H1 (cell line): ENCODE results near the gene MED29. TPM values are rescaled to one million over a fixed set of nuclear protein-coding genes. Genes with fewer than 3 reads are reported as not detected.

Experiments used
- CTCF ChIA-PET: fragments of 300-600 bp; sonication (Branson Sonifier 250); formaldehyde crosslinking; loops from one replicate; lab custom pipeline; 2021; ENCODE audit not compliant: partially characterized antibody; lab: Charles Lee
- POLR2A ChIA-PET: fragments of 300-600 bp; sonication (Branson Sonifier 250); formaldehyde crosslinking; loops from one replicate; lab custom pipeline; 2021; ENCODE audit warnings: inconsistent platforms; ENCODE audit not compliant: partially characterized antibody; lab: Charles Lee
- DNase-seq, 2 experiments: peaks; one replicate each; pipeline versions ENCODE4 v3.0.0 to v3.0.0-alpha.2; 2010 to 2022; ENCODE audit warnings: low spot score in 2 of 2, low read depth in 1 of 2, mixed read lengths in 1 of 2
- FAIRE-seq: peaks from 2 replicates; lab custom pipeline; 2011; peaks lifted over from hg19 to GRCh38; lab: Jason Lieb, UNC
- H2AFZ ChIP-seq: 2 replicates; pipeline ENCODE4 v1.8.1; 2012; ENCODE audit warnings: low read length, inconsistent platforms
- H2AK5ac ChIP-seq: 2 replicates; pipeline ENCODE4 v1.6.1; 2013; ENCODE audit warnings: low read depth, low read length
- H2BK120ac ChIP-seq: replicated peaks from 2 replicates; pipeline ENCODE3; 2013; ENCODE audit warnings: low read depth, low read length, inconsistent platforms
- H2BK12ac ChIP-seq: 2 replicates; pipeline ENCODE4 v1.6.1; 2013; ENCODE audit warnings: low read depth, low read length
- H2BK15ac ChIP-seq: 2 replicates; pipeline ENCODE4 v1.6.1; 2013; ENCODE audit warnings: low read length
- H2BK20ac ChIP-seq: 2 replicates; pipeline ENCODE4 v1.6.1; 2013; ENCODE audit warnings: low read length
- H2BK5ac ChIP-seq: 2 replicates; pipeline ENCODE4 v1.6.1; 2013; ENCODE audit warnings: low read depth, low read length
- H3K14ac ChIP-seq: 2 replicates; pipeline ENCODE4 v1.6.1; 2013; ENCODE audit warnings: inconsistent platforms; ENCODE audit not compliant: insufficient read length
- H3K18ac ChIP-seq: 2 replicates; pipeline ENCODE4 v1.6.1; 2013; ENCODE audit warnings: low read length; ENCODE audit errors: extremely low read depth
- H3K23ac ChIP-seq: 2 replicates; pipeline ENCODE4 v1.6.1; 2013; ENCODE audit warnings: inconsistent platforms; ENCODE audit not compliant: insufficient read length
- H3K23me2 ChIP-seq: 2 replicates; pipeline ENCODE4 v1.6.1; 2013; ENCODE audit warnings: low read depth, low read length
- H3K27ac ChIP-seq: 2 replicates; pipeline ENCODE4 v1.6.1; 2011; ENCODE audit warnings: low read depth, low read length, inconsistent platforms
- H3K27me3 ChIP-seq, 4 experiments: replicated peaks in 1 of 4; 1 replicate in 1 of 4; 2 replicates in 3 of 4; pipeline versions ENCODE4 v1.6.1 to v1.8.1; 2011 to 2013; ENCODE audit warnings: low read length in 3 of 4, mild to moderate bottlenecking in 3 of 4, inconsistent platforms in 2 of 4, mixed read lengths in 2 of 4, moderate library complexity in 1 of 4; ENCODE audit not compliant: control insufficient read depth in 3 of 4, insufficient read depth in 3 of 4; ENCODE audit errors: extremely low read depth in 1 of 4
- H3K36me3 ChIP-seq, 4 experiments: 2 replicates each; pipeline versions ENCODE4 v1.6.1 to v1.8.1; 2011 to 2013; ENCODE audit warnings: mild to moderate bottlenecking in 4 of 4, low read length in 3 of 4, moderate library complexity in 2 of 4, control low read depth in 1 of 4, inconsistent platforms in 1 of 4; ENCODE audit not compliant: insufficient read depth in 4 of 4, control insufficient read depth in 2 of 4
- H3K4ac ChIP-seq: replicated peaks from 2 replicates; pipeline ENCODE3; 2013; ENCODE audit warnings: low read length, low read depth, mixed read lengths, inconsistent platforms; ENCODE audit not compliant: insufficient read length
- H3K4me1 ChIP-seq, 4 experiments: replicated peaks in 1 of 4; 1 replicate in 1 of 4; 2 replicates in 3 of 4; pipeline versions ENCODE4 v1.6.1 to v1.8.1; 2011 to 2013; ENCODE audit warnings: low read length in 3 of 4, inconsistent platforms in 2 of 4, mixed read lengths in 1 of 4; ENCODE audit not compliant: insufficient read depth in 4 of 4, control insufficient read depth in 3 of 4
- H3K4me2 ChIP-seq, 2 experiments: 2 replicates each; pipeline versions ENCODE4 v1.6.1 to v1.8.1; 2011 to 2013; ENCODE audit warnings: low read depth in 2 of 2, low read length in 2 of 2, control low read depth in 1 of 2, inconsistent platforms in 1 of 2, mild to moderate bottlenecking in 1 of 2; ENCODE audit not compliant: insufficient read depth in 1 of 2
- H3K4me3 ChIP-seq, 4 experiments: fragments of 200-600, 300-600 bp in 1 of 4; sonication (generic), shearing (Covaris generic), sonication (Bioruptor Twin) in 1 of 4; 2 replicates each; pipeline versions ENCODE4 v1.5.1 to v1.8.1; 2011 to 2016; ENCODE audit warnings: low read length in 4 of 4, low read depth in 3 of 4, control low read depth in 2 of 4, inconsistent platforms in 2 of 4, mild to moderate bottlenecking in 2 of 4, mixed read lengths in 1 of 4, moderate library complexity in 1 of 4; ENCODE audit not compliant: insufficient read depth in 2 of 4; ENCODE audit errors: extremely low read depth in 1 of 4
- H3K56ac ChIP-seq: replicated peaks from 2 replicates; pipeline ENCODE3; 2013; ENCODE audit warnings: low read depth, mild to moderate bottlenecking, mixed read lengths, low read length, inconsistent platforms; ENCODE audit not compliant: insufficient read length
- H3K79me1 ChIP-seq: 2 replicates; pipeline ENCODE4 v1.6.1; 2013; ENCODE audit warnings: low read depth, low read length, control low read depth
- H3K79me2 ChIP-seq, 2 experiments: 2 replicates each; pipeline versions ENCODE4 v1.6.1 to v1.8.1; 2012 to 2013; ENCODE audit warnings: low read length in 2 of 2, mild to moderate bottlenecking in 2 of 2, inconsistent platforms in 1 of 2; ENCODE audit not compliant: insufficient read depth in 2 of 2, control insufficient read depth in 1 of 2
- H3K9ac ChIP-seq, 4 experiments: replicated peaks in 1 of 4; 1 replicate in 1 of 4; 2 replicates in 3 of 4; pipeline versions ENCODE4 v1.6.1 to v1.8.1; 2011 to 2013; ENCODE audit warnings: low read depth in 3 of 4, low read length in 3 of 4, control low read depth in 2 of 4, mild to moderate bottlenecking in 2 of 4, moderate library complexity in 2 of 4, inconsistent platforms in 1 of 4; ENCODE audit errors: extremely low read depth in 1 of 4
- H3K9me3 ChIP-seq, 2 experiments: 2 replicates each; pipeline versions ENCODE4 v1.6.1 to v1.8.1; 2012 to 2013; ENCODE audit warnings: mild to moderate bottlenecking in 2 of 2, moderate library complexity in 2 of 2, control low read depth in 1 of 2, inconsistent platforms in 1 of 2, low read depth in 1 of 2, low read length in 1 of 2, mixed read lengths in 1 of 2; ENCODE audit not compliant: insufficient read depth in 2 of 2
- H4K20me1 ChIP-seq, 2 experiments: replicated peaks in 1 of 2; 2 replicates each; pipeline versions ENCODE3 to v1.8.1; 2011 to 2013; ENCODE audit warnings: inconsistent platforms in 2 of 2, low read length in 2 of 2, mild to moderate bottlenecking in 1 of 2; ENCODE audit not compliant: insufficient read depth in 2 of 2, control insufficient read depth in 1 of 2
- H4K5ac ChIP-seq: 2 replicates; pipeline ENCODE4 v1.6.1; 2013; ENCODE audit warnings: low read length, low read depth, mixed read lengths, inconsistent platforms; ENCODE audit not compliant: insufficient read length
- H4K8ac ChIP-seq: 2 replicates; pipeline ENCODE4 v1.8.0; 2013; ENCODE audit warnings: mild to moderate bottlenecking, moderate library complexity, low read length, inconsistent platforms; ENCODE audit not compliant: insufficient read depth; ENCODE audit errors: extremely low read depth
- H4K91ac ChIP-seq: replicated peaks from 2 replicates; pipeline ENCODE3; 2013; ENCODE audit warnings: low read length, mixed read lengths, inconsistent platforms; ENCODE audit not compliant: insufficient read length
- CHD1 ChIP-seq: IDR thresholded peaks from 2 replicates; pipeline ENCODE4 v1.6.1; 2012; ENCODE audit warnings: low read depth, low read length, improper control_type of control experiment
- CTBP2 ChIP-seq: IDR thresholded peaks from 2 replicates; pipeline ENCODE4 v1.7.0; 2011; ENCODE audit warnings: borderline replicate concordance, mild to moderate bottlenecking, moderate library complexity, mixed read lengths, low read length; ENCODE audit not compliant: insufficient read depth, insufficient read length
- EGR1 ChIP-seq: IDR thresholded peaks from 2 replicates; pipeline ENCODE4 v1.6.1; 2011; ENCODE audit warnings: low read depth, low read length, borderline replicate concordance
- GABPA ChIP-seq: IDR thresholded peaks from 2 replicates; pipeline ENCODE4 v1.6.1; 2011; ENCODE audit warnings: mild to moderate bottlenecking, low read length, moderate library complexity, borderline replicate concordance; ENCODE audit not compliant: insufficient read depth
- POLR2AphosphoS5 ChIP-seq: IDR thresholded peaks from 2 replicates; pipeline ENCODE4 v1.6.1; 2011; ENCODE audit warnings: low read depth, low read length
- POU5F1 ChIP-seq: IDR thresholded peaks from 2 replicates; pipeline ENCODE4 v1.6.1; 2011; ENCODE audit warnings: low read depth, mild to moderate bottlenecking, low read length, moderate library complexity
- RBBP5 ChIP-seq: IDR thresholded peaks from 2 replicates; pipeline ENCODE4 v1.7.1; 2012; ENCODE audit warnings: low read depth, mild to moderate bottlenecking, inconsistent platforms, low read length, moderate library complexity, borderline replicate concordance
- SAP30 ChIP-seq: fragments of 300-600 bp; sonication (generic); IDR thresholded peaks from 2 replicates; pipeline ENCODE4 v1.7.1; 2012; ENCODE audit warnings: low read length, moderate library complexity, mild to moderate bottlenecking, inconsistent platforms; ENCODE audit not compliant: insufficient read depth, insufficient replicate concordance
- SIN3A ChIP-seq, 2 experiments: IDR thresholded peaks in 1 of 2; conservative IDR thresholded peaks in 1 of 2; 2 replicates each; pipeline ENCODE4 v1.6.1; 2011 to 2012; ENCODE audit warnings: low read length in 2 of 2, improper control_type of control experiment in 1 of 2, low read depth in 1 of 2, mild to moderate bottlenecking in 1 of 2
- TEAD4 ChIP-seq: IDR thresholded peaks from 2 replicates; pipeline ENCODE4 v1.6.1; 2012; ENCODE audit warnings: low read depth, low read length, inconsistent platforms, mixed read lengths
- WGBS, 2 experiments: shearing (Covaris generic) in 1 of 2; methylation state at CpG; one replicate each; pipeline versions ENCODE4 v1.1.6 to v1.1.7; 2013 to 2015; ENCODE audit warnings: low lambda C conversion rate in 2 of 2, mixed read lengths in 2 of 2, inconsistent platforms in 1 of 2, low coverage in 1 of 2, missing lambda C conversion rate in 1 of 2; ENCODE audit not compliant: insufficient replicate concordance in 2 of 2, insufficient coverage in 1 of 2, insufficient read length in 1 of 2; ENCODE audit errors: extremely low coverage in 1 of 2, missing lambda C conversion rate in 1 of 2; 5-methylcytosine and 5-hydroxymethylcytosine counted together
- polyA plus RNA-seq, 7 experiments: library from polyadenylated mRNA; depleted of rRNA in 3 of 7; stranded (reverse) in 5 of 7; unstranded in 2 of 7; fragments of >200 nt in 5 of 7; fragments of 200-250 nt in 2 of 7; gene quantifications; 1 replicate in 5 of 7; 2 replicates in 1 of 7; 4 replicates in 1 of 7; pipeline versions ENCODE4 v1.2.1 to v1.2.3, GENCODE V29; 2011 to 2013; ENCODE audit warnings: missing spikeins in 2 of 7, mixed read lengths in 2 of 7
- total RNA-seq: library from RNA; stranded (reverse); fragmentation: NEBNext Ultra II Directional; extraction: Animal tissue kit (Norgen Biotek cat#: 25700); gene quantifications from 2 replicates; pipeline ENCODE4 v1.2.1, GENCODE V29; 2021

MED29 gene
- total and polyA plus RNA-seq, 2 of the 8 experiments (the other 6 are each of a cell fraction or from before 2014, with no cell fraction given), result 31.1 to 52.5 TPM

GRCh38 chr19:39413272-39413910 lies 22.2 kb downstream of the MED29 start:
- FAIRE-seq (no peak), DNase-seq (peak in 1 of 2 experiments; percentile 72)
- Histone ChIP-seq H2AFZ (no peak overlapping the region), H2AK5ac (0 out of 2 replicates have a peak overlapping the region, but pooled peaks have one; percentile 39), H4K5ac (peak overlapping the region; percentile 70), H4K91ac (peak overlapping the region; percentile 76), H3K14ac (no peak overlapping the region), H3K18ac (peak overlapping the region; percentile 93), H3K4me3 (peak overlapping the region; percentile 66 to 97 (median 92)), H3K27ac (peak overlapping the region; percentile 83), H3K9me3 (no peaks in the 10 kb centered on the region), H3K56ac (peak overlapping the region; percentile 88), H3K23ac (no peak overlapping the region), H3K36me3 (peaks cover 0 to 10% (median 2%) of the 10 kb centered on the region in 4 experiments; a peak in 3 of 8 replicates), H3K79me2 (peaks cover 6 to 23% of the 10 kb centered on the region in 2 experiments; a peak in 3 of 4 replicates), H3K9ac (peak overlapping the region; percentile 41 to 84 (median 72)), H4K20me1 (peaks cover 5 to 22% of the 10 kb centered on the region in 2 experiments), H3K4me2 (peak overlapping the region; percentile 84 to 86), H4K8ac (peak overlapping the region; percentile 80; the same call in 1 of the 2 replicates), H2BK20ac (no peak overlapping the region), H3K79me1 (no peaks in the 10 kb centered on the region; the same call in 1 of the 2 replicates), H2BK12ac (0 out of 2 replicates have a peak overlapping the region, but pooled peaks have one; percentile 60), H3K23me2 (peaks cover 16% of the 10 kb centered on the region), H2BK120ac (no peak overlapping the region), H3K27me3 (no peaks in the 10 kb centered on the region), H2BK5ac (peak overlapping the region; percentile 93), H3K4me1 (peaks cover 9 to 33% (median 15%) of the 10 kb centered on the region in 4 experiments; a peak in 6 of 7 replicates), H2BK15ac (peak overlapping the region; percentile 29; the same call in 1 of the 2 replicates), H3K4ac (peak overlapping the region; percentile 8)
- WGBS, 2 experiments, result 4% methylated on average over 11 of the region's 54 CpGs; no CpG with 5 or more reads in 1 of the 2 experiments
- ChIA-PET CTCF (interaction anchor here (0.6 to 2.3 kb wide), 11 partner anchors 11 to 106 kb away, joined by 4 to 13 read pairs (median 6); partner anchors contain the start of gene SELENOV), POLR2A (interaction anchor here (0.9 to 25.7 kb wide), 11 partner anchors 8 to 102 kb away, joined by 3 to 1154 read pairs (median 6); partner anchors contain the start of genes MED29, PAF1, RPS16 and SAMD4B)
- TF ChIP-seq CTBP2 (no peak), POU5F1 (no peak), RBBP5 (no peak; the same call in 1 of the 2 replicates), TEAD4 (no peak), EGR1 (peak; percentile 87), SAP30 (no peak), POLR2AphosphoS5 (peak; percentile 56; the same call in 1 of the 2 replicates), GABPA (no peak), SIN3A (conservative IDR thresholded peaks at IDR 0.05 in 1 of 2, IDR thresholded peaks at IDR 0.05 in 1 of 2; ENCODE audit: low read depth in 1 of 2, low read length in 2 of 2) (peak; percentile 30 to 79; a peak in 1 of 4 replicates), CHD1 (no peak)
